CD4-positive, alpha-beta T cell treated with Interleukin-17A for 1 hour (primary cell): ENCODE measurements around the gene GNAS-AS1.

ENCODE experiments used
- DNase-seq: peaks from one replicate; pipeline ENCODE4 v3.0.0-alpha.2; 2020

GNAS-AS1 gene

DNA sequence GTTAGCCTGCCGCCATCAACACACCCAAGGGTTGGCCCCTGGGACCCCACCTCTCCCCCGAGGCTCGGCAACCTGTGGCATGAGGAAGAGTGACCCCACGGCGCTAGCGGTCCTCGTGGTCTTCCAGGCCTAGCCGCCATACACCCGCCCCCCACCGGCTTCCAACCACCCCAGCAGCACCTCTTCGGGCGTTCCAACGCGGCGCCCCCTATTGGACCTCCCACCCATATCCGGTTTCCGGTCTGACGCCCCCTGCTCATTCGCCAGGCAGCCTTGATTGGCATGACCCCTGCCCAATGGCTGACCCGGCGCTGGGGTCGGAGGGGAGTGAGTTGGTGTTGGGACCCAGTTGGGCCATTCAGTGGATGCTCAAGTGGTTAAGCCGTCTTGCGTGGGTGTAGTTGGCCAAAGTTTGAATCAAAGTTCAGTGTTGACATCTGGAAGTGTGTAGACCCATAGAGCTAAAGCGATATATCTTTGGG lies at the start of gene GNAS-AS1:
Gene GNAS-AS1, minus strand, starts transcription at position 210 of the 482 bp plus-strand sequence.
- peak; percentile 87 for DNase-seq

DNA sequence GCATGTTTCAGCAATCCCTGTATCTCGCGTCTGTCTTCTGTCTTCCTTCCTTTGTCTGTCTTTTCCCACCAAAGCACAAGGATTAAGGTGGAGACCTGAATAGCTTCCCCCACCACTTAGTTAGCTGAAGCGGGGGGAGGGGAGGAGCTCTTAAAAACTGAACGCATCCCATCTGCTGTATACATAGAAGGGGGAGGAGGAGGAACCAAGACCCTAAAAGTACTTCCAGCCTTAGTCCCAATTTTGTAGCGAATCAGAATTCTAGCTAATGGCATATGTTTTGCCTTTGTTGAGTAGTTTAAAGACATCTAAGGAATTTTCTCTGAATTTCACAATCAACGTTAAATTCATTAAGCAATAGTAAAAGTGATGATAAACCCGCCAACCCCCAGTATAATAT lies 49.7 kb upstream of the GNAS-AS1 start:
- DNase-seq = peak; percentile 20

DNA sequence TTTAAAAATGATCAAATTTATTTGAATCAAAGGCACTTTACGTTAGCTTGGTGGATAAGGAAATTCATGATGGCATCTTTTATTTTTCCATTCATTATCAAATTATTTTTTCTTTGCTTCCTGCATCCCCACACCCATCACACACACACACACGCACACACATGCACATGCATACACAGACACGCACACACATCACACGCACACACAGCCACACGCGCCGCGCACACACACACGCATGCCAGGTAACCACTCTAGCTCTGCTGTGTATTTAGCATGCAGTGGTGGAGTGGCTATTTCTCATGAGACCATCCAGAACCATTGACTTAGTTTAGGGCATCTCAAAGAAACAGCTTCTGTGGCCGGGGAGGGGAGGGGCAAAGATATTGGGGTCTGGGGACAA lies 48.8 kb upstream of the GNAS-AS1 start:
- peak; percentile 32 for DNase-seq

DNA sequence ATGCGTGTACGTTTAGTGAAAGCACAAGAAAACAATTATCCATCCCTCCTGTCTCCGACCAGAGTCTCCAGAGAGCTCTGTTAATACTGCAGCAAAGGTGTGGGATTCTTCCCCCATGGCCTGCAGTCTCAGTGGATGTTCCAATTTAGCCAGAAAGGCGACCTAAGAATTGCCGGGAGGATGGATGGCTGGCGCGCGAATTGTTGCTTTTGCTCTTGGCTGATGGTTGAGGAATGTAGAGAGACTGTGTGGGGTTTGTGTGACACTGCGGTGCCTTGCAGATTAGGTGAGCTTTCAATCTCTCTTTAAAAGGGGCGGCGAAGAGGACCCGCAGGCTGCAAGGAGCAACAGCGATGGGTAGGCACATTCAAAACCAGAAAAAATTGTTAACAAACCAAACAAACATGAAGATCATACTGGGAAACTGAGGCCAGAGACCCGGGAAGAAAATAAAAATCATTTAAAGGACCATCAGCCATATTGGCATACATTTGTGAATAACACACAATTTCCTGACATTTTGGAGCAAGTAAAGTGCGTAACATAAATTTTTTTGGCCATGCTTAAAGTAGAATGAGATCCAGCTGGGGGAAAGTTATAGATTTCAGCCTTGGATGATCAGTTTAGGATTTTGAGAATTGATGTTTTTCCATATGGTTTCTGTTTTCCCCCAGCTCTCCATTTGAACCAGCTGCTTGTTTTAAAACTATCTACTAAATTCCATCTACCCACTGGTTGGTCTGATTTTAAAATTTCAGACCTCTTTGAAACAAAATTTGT lies 48.1 kb upstream of the GNAS-AS1 start:
- DNase-seq = peak; percentile 12

DNA sequence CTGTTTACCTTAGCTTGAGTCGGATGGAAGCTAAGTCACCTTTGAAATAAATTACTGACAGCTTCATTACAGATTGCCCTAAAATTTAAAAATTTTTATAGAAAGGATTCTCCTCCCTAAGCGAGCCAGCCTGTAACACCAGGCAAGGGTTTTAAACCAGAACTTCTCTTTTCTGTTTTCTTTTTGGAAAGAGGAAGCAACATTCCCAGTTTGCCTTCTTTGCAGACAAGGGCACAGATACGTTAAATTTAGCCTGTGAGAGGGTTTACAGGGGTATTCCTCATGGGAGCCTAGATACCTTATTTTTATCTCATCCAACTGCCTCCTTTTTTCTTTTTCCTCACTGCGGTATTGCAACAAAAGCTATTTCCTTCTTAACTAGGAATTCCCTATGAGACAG lies 46.8 kb upstream of the GNAS-AS1 start:
- no peak for DNase-seq

DNA sequence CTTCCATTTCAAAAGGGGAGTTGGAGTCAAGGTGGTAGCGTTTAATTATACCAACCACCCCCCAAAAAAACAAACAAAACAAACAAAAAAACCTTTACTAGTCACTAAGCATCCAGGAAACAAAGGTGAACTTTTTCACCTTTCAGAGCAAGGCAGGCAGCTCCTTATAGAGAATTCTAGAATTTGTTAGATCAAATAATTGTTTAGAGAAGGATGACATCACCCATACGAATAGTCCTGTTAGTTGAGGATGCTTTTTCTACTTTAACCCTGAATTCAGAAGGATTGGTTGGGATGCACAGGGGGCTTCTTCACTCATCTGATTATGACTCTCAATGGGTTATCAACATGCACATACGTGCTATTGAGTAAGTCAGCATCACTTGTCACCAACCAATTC lies 46.1 kb upstream of the GNAS-AS1 start:
- DNase-seq = peak; percentile 24

DNA sequence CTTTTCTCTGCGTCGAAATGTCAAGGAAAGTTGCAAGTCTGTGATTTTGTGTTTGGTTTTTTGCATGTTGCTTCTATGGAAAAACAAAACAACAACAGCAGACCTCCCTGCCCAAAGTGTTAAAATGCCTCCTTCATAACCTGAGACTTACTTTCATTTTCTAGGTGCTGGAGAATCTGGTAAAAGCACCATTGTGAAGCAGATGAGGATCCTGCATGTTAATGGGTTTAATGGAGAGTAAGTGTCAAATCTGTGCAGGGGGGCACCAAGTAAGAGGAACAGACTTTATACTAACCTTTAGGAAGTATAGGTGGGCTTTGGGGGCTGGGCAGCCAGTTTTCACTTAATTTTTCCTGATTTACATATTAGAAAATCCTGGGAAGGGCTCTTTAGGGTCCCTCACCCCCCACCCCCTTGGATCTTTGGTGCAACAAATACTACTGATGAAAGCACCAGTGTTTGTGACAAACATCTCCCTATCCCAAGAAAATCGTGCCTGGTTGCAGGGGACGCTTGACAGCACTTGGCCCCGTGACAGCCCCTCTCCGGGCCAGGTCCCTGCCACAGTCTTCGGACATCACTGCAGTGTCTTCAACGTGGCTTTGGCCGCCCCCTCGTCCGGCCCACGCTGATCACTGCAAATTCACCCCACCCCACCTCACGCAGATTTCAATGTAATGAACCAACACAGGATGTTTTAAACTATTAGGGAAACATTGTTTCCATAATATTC lies 44.9 kb upstream of the GNAS-AS1 start:
- peak; percentile 47 for DNase-seq

DNA sequence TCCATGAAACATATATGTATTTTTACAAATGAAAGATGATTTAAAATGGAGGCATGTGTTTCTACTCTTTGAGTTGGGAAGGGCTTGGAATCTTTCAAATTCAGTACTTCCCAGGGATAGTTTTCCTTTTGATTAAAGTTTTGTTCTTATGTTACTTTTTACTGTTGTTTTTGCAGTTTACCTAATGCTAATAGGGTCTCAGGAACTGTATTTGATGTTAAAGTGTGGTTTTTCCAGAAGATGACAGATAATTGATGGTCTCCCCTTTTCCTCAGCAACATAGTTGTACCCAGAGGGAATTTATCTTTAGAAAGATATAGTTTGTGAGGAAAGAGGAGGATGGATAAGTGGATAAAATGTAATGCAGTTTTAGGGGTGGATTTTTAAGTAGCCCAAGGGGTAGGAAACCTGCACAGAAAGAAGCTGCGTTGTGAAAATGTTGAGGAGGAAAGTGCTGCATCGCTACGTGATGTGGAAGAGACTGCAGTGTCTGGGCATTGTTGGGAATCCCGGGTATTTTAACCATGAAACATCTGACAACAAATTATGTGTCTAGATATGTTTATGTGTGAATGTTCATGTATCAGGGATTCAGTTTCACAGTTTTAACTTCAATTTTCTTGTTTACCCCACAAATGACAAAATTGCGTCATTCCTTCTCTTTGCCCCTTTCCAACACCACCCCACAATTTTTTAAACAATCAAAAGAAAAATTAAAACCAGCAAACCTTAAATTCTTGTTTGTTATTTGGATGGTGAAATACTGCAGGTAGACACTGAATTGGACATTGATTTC lies 44.1 kb upstream of the GNAS-AS1 start:
- DNase-seq = peak; percentile 5

DNA sequence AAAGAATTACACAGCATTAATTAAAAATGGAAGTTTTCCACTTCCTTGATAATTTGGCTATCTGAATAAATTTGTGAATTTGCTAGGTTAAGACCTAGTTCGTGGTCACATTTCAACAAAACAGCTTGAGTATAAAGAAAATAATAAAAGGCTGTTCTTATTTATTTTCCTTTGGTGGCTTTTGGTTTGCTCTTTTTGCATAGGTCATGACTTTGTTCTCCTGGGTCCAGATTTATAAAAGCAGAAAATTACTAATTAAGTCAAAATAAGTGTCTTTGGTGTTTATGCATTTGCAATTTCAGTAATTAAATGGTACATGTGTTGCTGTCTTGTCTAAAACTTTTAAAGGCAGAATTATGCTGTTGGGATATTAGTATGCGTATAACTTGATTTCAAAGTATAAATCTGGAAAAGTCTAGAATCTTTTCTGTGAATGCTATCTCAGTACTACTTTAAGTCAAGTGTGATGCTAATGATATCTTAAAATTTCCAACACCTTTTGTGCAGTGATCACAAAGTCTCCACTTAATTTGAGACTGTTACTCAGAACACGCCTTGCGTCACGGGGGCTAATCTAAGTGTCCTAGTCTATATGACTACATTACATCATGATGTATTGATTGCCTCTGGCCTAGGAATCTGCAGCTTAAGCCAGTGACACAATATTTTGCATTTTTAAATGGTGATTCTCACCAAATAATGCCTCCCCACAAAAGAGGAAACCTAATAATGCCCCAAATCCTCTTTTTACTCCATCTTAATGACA lies 42.8 kb upstream of the GNAS-AS1 start:
- peak; percentile 50 for DNase-seq

DNA sequence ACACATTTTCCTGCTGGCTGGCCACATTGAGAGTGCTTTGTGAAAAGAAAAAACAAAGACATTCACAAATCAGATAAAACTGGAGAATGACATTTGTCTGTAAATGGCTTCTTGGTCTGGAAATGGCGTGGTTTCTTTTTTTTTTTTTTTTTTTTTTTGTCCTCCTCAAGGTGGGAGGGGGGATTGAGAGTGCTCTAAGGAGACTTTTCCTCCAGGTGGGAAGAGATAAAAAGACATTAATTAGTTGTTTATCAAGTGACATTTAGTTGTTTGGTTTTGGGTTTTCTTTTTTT lies 42.2 kb upstream of the GNAS-AS1 start:
- no peak for DNase-seq

DNA sequence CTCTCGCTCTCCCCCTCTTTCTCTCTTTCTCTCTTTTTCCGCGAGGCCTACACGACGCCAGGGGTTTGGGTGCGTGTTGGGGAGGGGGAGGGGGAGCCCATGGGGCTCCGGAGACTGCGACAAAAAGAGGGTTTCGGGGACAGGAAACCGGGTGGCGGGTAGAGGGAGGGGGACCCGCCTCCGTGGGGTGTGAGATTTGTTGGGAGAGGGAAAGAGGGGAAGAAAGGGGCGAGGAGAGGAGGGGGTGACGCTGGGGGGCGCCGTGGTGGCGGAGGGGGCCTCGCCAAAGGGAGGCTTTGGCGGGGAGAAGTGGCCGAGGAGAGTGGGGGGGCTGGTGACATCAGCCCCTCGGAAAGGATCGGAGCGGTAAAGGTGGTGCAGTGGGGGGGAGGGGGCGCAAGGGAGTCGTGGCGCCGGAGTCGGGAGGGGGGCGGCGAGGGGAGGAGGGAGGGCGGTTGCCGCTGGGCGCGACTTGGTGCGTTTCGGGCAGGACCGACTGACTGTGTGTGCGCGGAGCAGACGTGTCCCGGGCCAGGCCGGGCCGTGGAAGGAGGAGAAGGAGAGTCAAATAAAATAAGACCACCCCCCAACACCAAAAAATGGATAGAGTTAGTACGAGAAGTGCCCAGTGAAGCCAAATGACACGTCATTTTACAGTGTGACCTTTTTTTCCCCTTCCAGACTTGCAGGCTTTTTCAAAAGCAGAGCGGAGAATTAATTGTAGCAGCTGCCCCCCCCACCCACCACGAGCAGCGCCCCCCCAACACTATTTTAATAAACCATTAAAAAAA lies 41.6 kb upstream of the GNAS-AS1 start:
- DNase-seq = peak; percentile 85

DNA sequence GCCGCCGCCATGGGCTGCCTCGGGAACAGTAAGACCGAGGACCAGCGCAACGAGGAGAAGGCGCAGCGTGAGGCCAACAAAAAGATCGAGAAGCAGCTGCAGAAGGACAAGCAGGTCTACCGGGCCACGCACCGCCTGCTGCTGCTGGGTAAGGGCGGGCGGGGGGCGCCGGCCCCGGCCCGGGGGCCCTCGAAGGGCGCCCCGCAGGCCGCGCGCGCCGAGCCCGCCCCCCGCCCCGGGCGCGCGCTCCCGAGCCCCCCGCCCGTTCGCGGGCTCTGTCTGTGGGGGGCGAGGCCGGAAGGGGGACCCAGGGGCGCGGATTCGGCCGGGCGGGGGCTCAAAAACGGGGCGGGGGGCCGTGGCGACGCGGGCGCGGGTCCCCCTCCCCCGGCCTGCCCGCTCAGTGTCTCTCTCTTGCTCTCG lies 41.0 kb upstream of the GNAS-AS1 start:
- DNase-seq = peak; percentile 43

DNA sequence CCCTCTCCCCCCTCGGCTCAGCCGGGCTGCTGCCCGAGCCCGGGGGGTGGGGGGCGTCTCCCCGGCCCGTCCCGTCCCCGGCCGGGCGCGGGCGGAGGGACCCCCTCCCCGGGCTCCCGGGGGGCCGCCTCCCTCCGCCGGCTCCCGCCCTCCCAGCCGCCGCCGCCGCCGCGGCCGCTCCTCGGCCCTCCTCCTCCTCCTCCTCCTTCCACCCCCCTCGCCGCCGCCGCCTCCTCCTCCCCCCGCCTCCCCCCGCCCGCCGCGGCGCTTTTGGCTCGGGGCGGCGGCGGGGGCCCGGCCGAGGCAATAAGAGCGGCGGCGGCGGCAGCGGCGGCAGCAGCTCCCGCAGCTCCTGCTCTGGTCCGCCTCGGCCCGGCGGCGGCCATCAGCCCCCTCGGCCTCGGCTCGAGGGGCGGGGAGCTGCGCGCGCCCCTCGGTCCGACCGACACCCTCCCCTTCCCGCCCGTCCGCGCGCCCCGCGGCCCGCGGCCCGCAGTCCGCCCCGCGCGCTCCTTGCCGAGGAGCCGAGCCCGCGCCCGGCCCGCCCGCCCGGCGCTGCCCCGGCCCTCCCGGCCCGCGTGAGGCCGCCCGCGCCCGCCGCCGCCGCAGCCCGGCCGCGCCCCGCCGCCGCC lies 40.5 kb upstream of the GNAS-AS1 start:
- peak; percentile 82 for DNase-seq

DNA sequence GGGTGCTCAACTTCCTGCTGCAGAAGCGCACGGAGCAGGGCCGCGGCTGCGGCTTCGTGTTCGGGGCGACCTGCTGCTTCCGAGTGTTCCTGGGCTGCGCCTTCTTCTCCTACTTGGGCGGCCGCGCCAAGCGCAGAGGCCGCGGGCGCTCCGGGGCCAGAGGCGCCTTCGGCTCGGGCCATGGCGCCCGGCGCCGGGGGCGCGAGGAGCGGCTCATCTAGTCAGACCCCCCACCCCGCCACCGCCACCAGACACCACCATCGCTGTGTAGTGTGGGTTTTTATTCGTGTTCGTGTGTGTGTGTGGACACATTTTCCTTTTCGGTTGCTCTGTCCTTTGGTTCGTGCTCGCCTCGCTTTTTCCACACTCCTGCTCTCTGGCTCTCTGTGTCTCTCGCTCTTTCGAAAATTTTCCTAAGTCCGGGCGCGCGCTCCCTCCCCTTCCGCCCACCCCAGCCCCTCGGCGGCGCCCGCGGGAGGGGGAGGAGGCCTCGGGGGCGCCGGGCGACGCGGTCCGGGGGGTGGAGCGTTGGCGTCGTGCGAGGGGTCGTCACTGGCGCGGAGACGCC lies 39.9 kb upstream of the GNAS-AS1 start:
- peak; percentile 76 for DNase-seq

DNA sequence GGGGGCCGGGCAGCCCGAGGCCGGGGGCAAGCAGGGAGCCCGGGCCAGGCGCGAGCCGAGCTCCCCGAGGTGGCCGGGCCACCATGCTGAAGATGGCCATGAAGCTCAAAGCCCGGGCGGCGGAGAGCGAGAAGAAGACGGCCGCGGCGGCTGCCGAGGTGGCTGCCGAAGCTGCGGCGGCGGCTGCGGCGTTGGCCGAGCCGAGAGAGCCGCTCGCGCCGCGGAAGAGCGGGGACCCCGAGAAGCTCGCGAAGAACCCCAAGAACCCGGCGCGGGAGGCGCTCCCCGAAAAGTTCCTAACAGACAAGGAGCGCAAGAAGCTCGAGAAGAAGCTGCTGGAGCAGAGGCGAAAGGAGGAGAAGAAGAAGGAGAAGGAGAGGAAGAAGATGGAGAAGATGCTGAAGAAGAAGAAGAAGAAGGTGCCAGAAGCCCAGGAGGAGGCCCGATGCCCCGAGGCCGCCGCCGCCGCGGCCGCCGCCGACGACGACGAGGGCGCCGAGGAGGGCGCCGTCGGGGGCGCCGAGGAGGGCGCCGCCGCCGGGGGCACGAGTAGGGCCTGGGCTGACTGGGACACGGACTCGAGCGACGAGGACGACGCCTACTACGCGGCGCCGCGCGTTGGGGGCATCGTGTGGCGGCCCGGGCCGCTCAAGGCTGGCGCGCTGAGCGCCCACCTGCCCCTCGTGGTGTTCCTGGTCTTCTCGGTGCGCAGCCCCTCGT lies 39.3 kb upstream of the GNAS-AS1 start:
- DNase-seq = peak; percentile 60

DNA sequence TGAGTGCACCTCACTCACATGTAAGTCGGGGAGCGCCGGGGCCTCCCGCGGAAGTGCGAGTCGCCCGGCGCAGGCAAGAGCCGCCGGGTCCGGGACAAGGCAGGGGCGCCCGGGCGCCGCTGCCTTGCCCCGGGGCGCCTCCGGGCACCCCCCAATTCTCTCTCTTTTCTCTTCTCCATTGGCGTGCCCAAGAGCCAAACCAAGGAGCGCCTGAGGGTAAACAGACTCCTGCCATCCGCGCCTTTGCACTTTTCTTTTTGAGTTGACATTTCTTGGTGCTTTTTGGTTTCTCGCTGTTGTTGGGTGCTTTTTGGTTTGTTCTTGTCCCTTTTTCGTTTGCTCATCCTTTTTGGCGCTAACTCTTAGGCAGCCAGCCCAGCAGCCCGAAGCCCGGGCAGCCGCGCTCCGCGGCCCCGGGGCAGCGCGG lies 38.6 kb upstream of the GNAS-AS1 start:
- DNase-seq = no peak

DNA sequence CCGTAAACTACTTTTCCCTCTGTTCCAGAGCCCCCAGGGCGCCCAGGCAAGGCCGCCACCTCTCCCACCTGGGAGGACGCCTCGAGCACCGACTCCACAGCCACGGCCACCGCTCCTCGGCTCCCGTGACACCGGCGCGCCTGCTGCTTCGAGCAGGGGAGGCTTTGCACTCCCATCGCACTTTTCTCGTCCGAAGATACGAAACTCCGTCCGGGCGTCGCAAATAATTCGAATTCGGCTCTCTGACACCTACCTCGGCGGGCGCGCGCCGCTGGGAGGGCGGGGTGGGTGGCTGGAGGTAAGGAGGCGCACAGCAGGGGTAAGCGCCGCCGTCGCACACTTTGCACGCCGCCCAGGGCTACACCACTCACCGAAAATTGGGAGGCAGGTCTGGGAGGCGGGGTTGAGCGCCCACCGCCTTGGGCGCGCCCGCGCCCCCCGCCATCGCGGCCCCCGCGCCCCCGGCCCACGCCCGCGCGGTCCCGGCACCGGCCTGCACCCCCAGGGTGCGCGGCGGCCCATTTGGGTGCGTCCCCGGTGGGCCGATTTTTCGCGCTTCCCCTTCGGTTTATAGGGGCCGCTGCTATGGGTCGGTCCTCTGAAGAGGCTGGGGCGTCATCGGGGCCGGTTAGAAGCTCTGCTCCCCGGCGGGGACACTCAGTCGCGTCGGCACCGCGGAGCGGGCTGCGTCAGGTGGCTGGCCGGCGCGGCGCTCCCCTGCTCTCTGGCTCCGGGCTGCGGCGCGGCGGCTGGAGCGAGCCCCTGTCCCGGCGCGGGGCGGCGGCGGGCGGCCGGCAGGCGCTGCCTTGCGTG lies 38.0 kb upstream of the GNAS-AS1 start:
- DNase-seq = peak; percentile 89

DNA sequence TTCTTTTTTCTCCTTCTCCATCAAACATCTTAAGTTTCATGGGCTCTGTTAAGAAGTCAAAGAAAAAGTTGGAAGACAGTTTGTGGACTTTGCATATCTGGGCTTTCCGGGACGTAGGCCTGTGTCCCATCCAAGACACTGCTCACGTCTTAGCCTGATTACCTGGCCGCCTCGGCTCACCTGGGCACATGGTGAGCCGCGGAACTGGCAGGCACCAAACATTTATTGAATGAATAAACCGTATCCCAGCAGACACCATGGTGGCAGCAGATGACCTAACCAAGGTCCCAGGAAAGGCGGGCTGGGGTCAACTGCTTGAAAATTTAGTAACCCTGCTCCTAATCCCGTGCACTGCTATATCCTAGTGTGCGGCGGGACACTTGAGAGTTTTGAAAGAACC lies 37.4 kb upstream of the GNAS-AS1 start:
- no peak for DNase-seq

DNA sequence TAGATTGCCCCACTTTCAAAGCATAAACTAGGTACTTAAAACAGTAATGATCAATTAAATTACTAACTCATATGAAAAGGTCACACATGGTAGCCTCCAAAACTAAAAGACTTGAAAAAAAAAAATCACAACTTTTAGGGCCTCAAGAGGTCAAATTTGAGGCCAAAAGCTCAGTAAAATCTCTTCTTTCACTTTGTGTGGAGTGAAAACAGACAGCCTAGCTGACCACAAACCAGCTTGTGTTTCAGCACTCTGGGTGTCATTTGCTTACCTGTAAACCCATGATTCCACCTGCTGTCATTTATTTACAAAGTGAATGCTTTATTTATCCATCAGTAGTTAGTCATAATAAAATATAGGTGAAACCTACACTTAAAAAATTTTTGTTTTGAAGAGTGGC lies 35.8 kb upstream of the GNAS-AS1 start:
- DNase-seq = no peak
